ENCODE measurements around the gene TAX1BP1.

The TAX1BP1 gene

GRCh38 chr7:27799212-27799611 lies 59.2 kb downstream of the TAX1BP1 start:
- no peaks in the 10 kb centered on the region for H3K9me3 ChIP-seq (ENCODE audit: control insufficient read depth in 5 of 5, low read length in 5 of 5)
- H3K27ac ChIP-seq (ENCODE audit: low read depth, low read length) = no peak overlapping the region
- peaks cover 0 to 21% (median 9%) of the 10 kb centered on the region in 5 donors for H3K4me1 ChIP-seq (ENCODE audit: control insufficient read depth in 5 of 5, insufficient read depth in 5 of 5, low read length in 5 of 5)
- H3K27me3 ChIP-seq (ENCODE audit: control insufficient read depth in 5 of 5, insufficient read depth in 4 of 5, low read length in 5 of 5) = no peaks in the 10 kb centered on the region
- no peak overlapping the region for H3K4me3 ChIP-seq (ENCODE audit: low read depth in 1 of 5, low read length in 5 of 5)
- no peak overlapping the region for H3K9ac ChIP-seq (ENCODE audit: low read length in 5 of 5)
- H3K36me3 ChIP-seq (ENCODE audit: control insufficient read depth in 5 of 5, insufficient read depth in 5 of 5, low read length in 5 of 5) = peaks cover 9 to 32% (median 11%) of the 10 kb centered on the region in 5 donors

- Histone ChIP-seq H3K27me3 (ENCODE audit: control insufficient read depth in 5 of 5, insufficient read depth in 4 of 5, low read length in 5 of 5) (no peaks in the 10 kb centered on the region), H3K9ac (ENCODE audit: low read length in 5 of 5) (no peak overlapping the region), H3K4me1 (ENCODE audit: control insufficient read depth in 5 of 5, insufficient read depth in 5 of 5, low read length in 5 of 5) (peaks cover 0 to 24% (median 11%) of the 10 kb centered on the region in 5 donors), H3K4me3 (ENCODE audit: low read depth in 1 of 5, low read length in 5 of 5) (no peak overlapping the region), H3K36me3 (ENCODE audit: control insufficient read depth in 5 of 5, insufficient read depth in 5 of 5, low read length in 5 of 5) (peaks cover 0 to 16% (median under 1%) of the 10 kb centered on the region in 5 donors), H3K9me3 (ENCODE audit: control insufficient read depth in 5 of 5, low read length in 5 of 5) (no peaks in the 10 kb centered on the region), H3K27ac (ENCODE audit: low read depth, low read length) (peak overlapping the region; percentile 89)
Measured at GRCh38 chr7:27802999-27803398, 63.0 kb downstream of the TAX1BP1 start.

- H3K4me3 ChIP-seq (ENCODE audit: low read depth in 1 of 5, low read length in 5 of 5) = no peak overlapping the region
- H3K9ac ChIP-seq (ENCODE audit: low read length in 5 of 5) = peak overlapping the region in 1 of 5 donors; percentile 29
- H3K27ac ChIP-seq (ENCODE audit: low read depth, low read length) = peak overlapping the region; percentile 89
- peaks cover 0 to 16% (median 0%) of the 10 kb centered on the region in 5 donors for H3K36me3 ChIP-seq (ENCODE audit: control insufficient read depth in 5 of 5, insufficient read depth in 5 of 5, low read length in 5 of 5)
- H3K4me1 ChIP-seq (ENCODE audit: control insufficient read depth in 5 of 5, insufficient read depth in 5 of 5, low read length in 5 of 5) = peaks cover 0 to 28% (median 18%) of the 10 kb centered on the region in 5 donors
- H3K27me3 ChIP-seq (ENCODE audit: control insufficient read depth in 5 of 5, insufficient read depth in 4 of 5, low read length in 5 of 5) = no peaks in the 10 kb centered on the region
- no peaks in the 10 kb centered on the region for H3K9me3 ChIP-seq (ENCODE audit: control insufficient read depth in 5 of 5, low read length in 5 of 5)
Measured at GRCh38 chr7:27804139-27804538, 64.2 kb downstream of the TAX1BP1 start.

- Histone ChIP-seq H3K9ac (ENCODE audit: low read length in 5 of 5) (no peak overlapping the region), H3K9me3 (ENCODE audit: control insufficient read depth in 5 of 5, low read length in 5 of 5) (no peaks in the 10 kb centered on the region), H3K4me3 (ENCODE audit: low read depth in 1 of 5, low read length in 5 of 5) (no peak overlapping the region), H3K27me3 (ENCODE audit: control insufficient read depth in 5 of 5, insufficient read depth in 4 of 5, low read length in 5 of 5) (no peaks in the 10 kb centered on the region), H3K36me3 (ENCODE audit: control insufficient read depth in 5 of 5, insufficient read depth in 5 of 5, low read length in 5 of 5) (peaks cover 2 to 6% (median 5%) of the 10 kb centered on the region in 5 donors), H3K4me1 (ENCODE audit: control insufficient read depth in 5 of 5, insufficient read depth in 5 of 5, low read length in 5 of 5) (peaks cover 0 to 14% (median 9%) of the 10 kb centered on the region in 5 donors), H3K27ac (ENCODE audit: low read depth, low read length) (no peak overlapping the region)
Measured at GRCh38 chr7:27808626-27809025, 68.7 kb downstream of the TAX1BP1 start.

GRCh38 chr7:27810186-27810585 lies 70.2 kb downstream of the TAX1BP1 start:
- H3K4me3 ChIP-seq (ENCODE audit: low read depth in 1 of 5, low read length in 5 of 5) = no peak overlapping the region
- peaks cover 2 to 6% (median 5%) of the 10 kb centered on the region in 5 donors for H3K36me3 ChIP-seq (ENCODE audit: control insufficient read depth in 5 of 5, insufficient read depth in 5 of 5, low read length in 5 of 5)
- H3K27ac ChIP-seq (ENCODE audit: low read depth, low read length) = no peak overlapping the region
- no peaks in the 10 kb centered on the region for H3K9me3 ChIP-seq (ENCODE audit: control insufficient read depth in 5 of 5, low read length in 5 of 5)
- peaks cover 0 to 11% (median 0%) of the 10 kb centered on the region in 5 donors for H3K4me1 ChIP-seq (ENCODE audit: control insufficient read depth in 5 of 5, insufficient read depth in 5 of 5, low read length in 5 of 5)
- no peak overlapping the region for H3K9ac ChIP-seq (ENCODE audit: low read length in 5 of 5)
- no peaks in the 10 kb centered on the region for H3K27me3 ChIP-seq (ENCODE audit: control insufficient read depth in 5 of 5, insufficient read depth in 4 of 5, low read length in 5 of 5)

- no peaks in the 10 kb centered on the region for H3K27me3 ChIP-seq (ENCODE audit: control insufficient read depth in 5 of 5, insufficient read depth in 4 of 5, low read length in 5 of 5)
- no peak overlapping the region for H3K27ac ChIP-seq (ENCODE audit: low read depth, low read length)
- peaks cover 5 to 20% (median 13%) of the 10 kb centered on the region in 5 donors for H3K36me3 ChIP-seq (ENCODE audit: control insufficient read depth in 5 of 5, insufficient read depth in 5 of 5, low read length in 5 of 5)
- no peaks in the 10 kb centered on the region for H3K9me3 ChIP-seq (ENCODE audit: control insufficient read depth in 5 of 5, low read length in 5 of 5)
- H3K4me1 ChIP-seq (ENCODE audit: control insufficient read depth in 5 of 5, insufficient read depth in 5 of 5, low read length in 5 of 5) = peaks cover 0 to 11% (median 0%) of the 10 kb centered on the region in 5 donors
- no peak overlapping the region for H3K9ac ChIP-seq (ENCODE audit: low read length in 5 of 5)
- no peak overlapping the region for H3K4me3 ChIP-seq (ENCODE audit: low read depth in 1 of 5, low read length in 5 of 5)
Measured at GRCh38 chr7:27812706-27813105, 72.7 kb downstream of the TAX1BP1 start.

- Histone ChIP-seq H3K36me3 (ENCODE audit: control insufficient read depth in 5 of 5, insufficient read depth in 5 of 5, low read length in 5 of 5) (peaks cover 12 to 32% (median 14%) of the 10 kb centered on the region in 5 donors), H3K9me3 (ENCODE audit: control insufficient read depth in 5 of 5, low read length in 5 of 5) (no peaks in the 10 kb centered on the region), H3K27ac (ENCODE audit: low read depth, low read length) (no peak overlapping the region), H3K9ac (ENCODE audit: low read length in 5 of 5) (peak overlapping the region in 1 of 5 donors; percentile 9), H3K27me3 (ENCODE audit: control insufficient read depth in 5 of 5, insufficient read depth in 4 of 5, low read length in 5 of 5) (no peaks in the 10 kb centered on the region), H3K4me3 (ENCODE audit: low read depth in 1 of 5, low read length in 5 of 5) (no peak overlapping the region), H3K4me1 (ENCODE audit: control insufficient read depth in 5 of 5, insufficient read depth in 5 of 5, low read length in 5 of 5) (peaks cover 0 to 4% (median 0%) of the 10 kb centered on the region in 5 donors)
Measured at GRCh38 chr7:27822245-27822644, 82.3 kb downstream of the TAX1BP1 start.

GRCh38 chr7:27825891-27826290 lies 85.9 kb downstream of the TAX1BP1 start:
- peaks cover 0 to 4% (median 0%) of the 10 kb centered on the region in 5 donors for H3K4me1 ChIP-seq (ENCODE audit: control insufficient read depth in 5 of 5, insufficient read depth in 5 of 5, low read length in 5 of 5)
- H3K36me3 ChIP-seq (ENCODE audit: control insufficient read depth in 5 of 5, insufficient read depth in 5 of 5, low read length in 5 of 5) = peaks cover 0 to 15% (median 8%) of the 10 kb centered on the region in 5 donors
- no peaks in the 10 kb centered on the region for H3K27me3 ChIP-seq (ENCODE audit: control insufficient read depth in 5 of 5, insufficient read depth in 4 of 5, low read length in 5 of 5)
- no peak overlapping the region for H3K27ac ChIP-seq (ENCODE audit: low read depth, low read length)
- no peaks in the 10 kb centered on the region for H3K9me3 ChIP-seq (ENCODE audit: control insufficient read depth in 5 of 5, low read length in 5 of 5)
- no peak overlapping the region for H3K4me3 ChIP-seq (ENCODE audit: low read depth in 1 of 5, low read length in 5 of 5)
- H3K9ac ChIP-seq (ENCODE audit: low read length in 5 of 5) = no peak overlapping the region

GRCh38 chr7:27826357-27826756 lies 86.4 kb downstream of the TAX1BP1 start:
- peaks cover under 1 to 18% (median 9%) of the 10 kb centered on the region in 5 donors for H3K36me3 ChIP-seq (ENCODE audit: control insufficient read depth in 5 of 5, insufficient read depth in 5 of 5, low read length in 5 of 5)
- no peak overlapping the region for H3K4me3 ChIP-seq (ENCODE audit: low read depth in 1 of 5, low read length in 5 of 5)
- H3K4me1 ChIP-seq (ENCODE audit: control insufficient read depth in 5 of 5, insufficient read depth in 5 of 5, low read length in 5 of 5) = peaks cover 0 to 4% (median 0%) of the 10 kb centered on the region in 5 donors
- no peak overlapping the region for H3K27ac ChIP-seq (ENCODE audit: low read depth, low read length)
- H3K9me3 ChIP-seq (ENCODE audit: control insufficient read depth in 5 of 5, low read length in 5 of 5) = no peaks in the 10 kb centered on the region
- H3K27me3 ChIP-seq (ENCODE audit: control insufficient read depth in 5 of 5, insufficient read depth in 4 of 5, low read length in 5 of 5) = no peaks in the 10 kb centered on the region
- H3K9ac ChIP-seq (ENCODE audit: low read length in 5 of 5) = no peak overlapping the region

GRCh38 chr7:27834179-27834921 lies 94.4 kb downstream of the TAX1BP1 start:
- Histone ChIP-seq H3K27me3 (ENCODE audit: control insufficient read depth in 5 of 5, insufficient read depth in 4 of 5, low read length in 5 of 5) (no peaks in the 10 kb centered on the region), H3K27ac (ENCODE audit: low read depth, low read length) (no peak overlapping the region), H3K9me3 (ENCODE audit: control insufficient read depth in 5 of 5, low read length in 5 of 5) (no peaks in the 10 kb centered on the region), H3K9ac (ENCODE audit: low read length in 5 of 5) (no peak overlapping the region), H3K36me3 (ENCODE audit: control insufficient read depth in 5 of 5, insufficient read depth in 5 of 5, low read length in 5 of 5) (peaks cover 10 to 33% (median 24%) of the 10 kb centered on the region in 5 donors), H3K4me3 (ENCODE audit: low read depth in 1 of 5, low read length in 5 of 5) (no peak overlapping the region), H3K4me1 (ENCODE audit: control insufficient read depth in 5 of 5, insufficient read depth in 5 of 5, low read length in 5 of 5) (no peaks in the 10 kb centered on the region)

Measured in subcutaneous abdominal adipose tissue (tissue), 5 donors.